Measurements from ENCODE around the gene TJP3.

Gene TJP3

DNA sequence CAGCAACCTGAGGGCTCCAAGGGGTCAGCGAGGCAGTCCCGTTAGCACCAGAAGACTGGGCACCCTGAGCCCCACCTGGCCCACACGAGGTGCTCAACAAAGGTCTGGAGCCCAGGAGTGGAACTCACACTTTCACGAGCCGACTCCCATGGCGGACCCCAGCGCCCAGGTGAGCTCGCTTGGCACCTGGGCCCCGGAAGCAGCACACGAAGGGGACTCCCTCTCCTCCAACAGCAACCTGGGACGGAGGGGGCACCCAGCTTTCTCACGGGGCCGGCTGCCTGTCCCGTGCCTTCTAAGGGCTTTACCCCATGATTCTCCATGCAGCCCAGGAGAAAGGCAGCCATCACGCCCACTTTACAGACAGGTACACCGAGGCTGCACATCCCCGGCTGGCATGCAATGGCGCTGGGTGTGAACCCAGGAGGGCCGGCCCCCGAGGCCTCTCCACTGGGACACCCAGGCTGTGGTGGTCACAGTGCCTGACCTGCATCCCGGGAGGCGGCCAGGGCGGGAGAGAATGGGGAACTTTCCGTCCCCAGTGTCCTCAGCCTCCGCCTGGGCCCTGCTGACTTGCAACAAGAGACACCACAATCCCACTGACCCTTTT, 13.0 kb upstream of the TJP3 start:
- no peak overlapping the region for H3K4me2 ChIP-seq (ENCODE audit: low read length)
- peaks cover 13% of the 10 kb centered on the region for H3K4me1 ChIP-seq (ENCODE audit: control insufficient read depth, low read length)
- TF ChIP-seq, protein P1, sequence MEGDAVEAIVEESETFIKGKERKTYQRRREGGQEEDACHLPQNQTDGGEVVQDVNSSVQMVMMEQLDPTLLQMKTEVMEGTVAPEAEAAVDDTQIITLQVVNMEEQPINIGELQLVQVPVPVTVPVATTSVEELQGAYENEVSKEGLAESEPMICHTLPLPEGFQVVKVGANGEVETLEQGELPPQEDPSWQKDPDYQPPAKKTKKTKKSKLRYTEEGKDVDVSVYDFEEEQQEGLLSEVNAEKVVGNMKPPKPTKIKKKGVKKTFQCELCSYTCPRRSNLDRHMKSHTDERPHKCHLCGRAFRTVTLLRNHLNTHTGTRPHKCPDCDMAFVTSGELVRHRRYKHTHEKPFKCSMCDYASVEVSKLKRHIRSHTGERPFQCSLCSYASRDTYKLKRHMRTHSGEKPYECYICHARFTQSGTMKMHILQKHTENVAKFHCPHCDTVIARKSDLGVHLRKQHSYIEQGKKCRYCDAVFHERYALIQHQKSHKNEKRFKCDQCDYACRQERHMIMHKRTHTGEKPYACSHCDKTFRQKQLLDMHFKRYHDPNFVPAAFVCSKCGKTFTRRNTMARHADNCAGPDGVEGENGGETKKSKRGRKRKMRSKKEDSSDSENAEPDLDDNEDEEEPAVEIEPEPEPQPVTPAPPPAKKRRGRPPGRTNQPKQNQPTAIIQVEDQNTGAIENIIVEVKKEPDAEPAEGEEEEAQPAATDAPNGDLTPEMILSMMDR (IDR thresholded peaks at IDR 0.05; ENCODE audit: low read depth, low read length, poor library complexity, severe bottlenecking), result no peak
- TF ChIP-seq EZH2phosphoT487 (IDR thresholded peaks at IDR 0.05; ENCODE audit: borderline replicate concordance, low read length), result no peak
- no peak overlapping the region for H3K27ac ChIP-seq (ENCODE audit: low read depth, low read length)
- no peaks in the 10 kb centered on the region for H3K27me3 ChIP-seq (ENCODE audit: control insufficient read depth, low read length)
- H3K36me3 ChIP-seq (ENCODE audit: control insufficient read depth, low read length), result no peaks in the 10 kb centered on the region
- H3K9me2 ChIP-seq (replicated peaks; ENCODE audit: control insufficient read depth, low read length), result no peaks in the 10 kb centered on the region
- no peaks in the 10 kb centered on the region for H3K9me3 ChIP-seq (ENCODE audit: control insufficient read depth, insufficient read depth, low read length)
- H3F3A ChIP-seq (ENCODE audit: control insufficient read depth, insufficient read depth), result no peaks in the 10 kb centered on the region
- H4K20me1 ChIP-seq (ENCODE audit: control insufficient read depth, insufficient read depth, low read depth, low read length), result peaks cover 16% of the 10 kb centered on the region
- no peak overlapping the region for H3K4me3 ChIP-seq (ENCODE audit: low read length)
- H3K79me2 ChIP-seq (ENCODE audit: control insufficient read depth, low read length), result peaks cover 29% of the 10 kb centered on the region

DNA sequence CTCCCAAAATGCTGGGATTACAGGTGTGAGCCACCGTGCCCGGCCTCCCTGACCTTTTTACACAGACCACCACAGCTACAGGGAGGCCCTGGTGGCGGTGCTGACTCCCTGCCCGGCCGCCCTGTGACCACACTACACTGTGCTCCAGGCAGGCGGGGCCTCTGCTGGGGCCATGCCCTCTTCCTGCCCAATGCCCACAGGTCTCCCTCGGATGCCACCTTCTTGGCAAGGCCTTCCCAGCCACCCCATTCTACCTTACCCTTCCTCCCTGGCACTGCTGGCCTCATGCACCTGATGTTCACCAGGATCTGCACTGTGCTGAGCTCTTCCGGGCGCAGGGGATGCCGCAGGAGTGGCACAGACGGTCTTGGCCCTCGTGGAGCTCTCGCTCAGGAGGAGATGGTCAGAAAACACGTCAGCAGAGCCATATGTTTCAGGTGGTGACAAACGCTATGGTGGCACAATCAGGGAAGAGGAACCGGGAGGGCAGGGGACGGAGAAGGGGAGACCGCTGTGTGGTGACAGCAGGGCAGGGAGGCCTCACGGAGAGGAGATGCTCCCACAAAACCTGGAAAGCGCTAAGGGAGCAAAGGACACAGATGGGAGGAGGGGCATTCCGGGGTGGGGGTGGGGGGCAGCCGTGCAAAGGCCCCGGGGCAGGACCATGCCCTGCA, 12.1 kb upstream of the TJP3 start:
- no peak for TF ChIP-seq EZH2phosphoT487 (IDR thresholded peaks at IDR 0.05; ENCODE audit: borderline replicate concordance, low read length)
- TF ChIP-seq, protein P1 (IDR thresholded peaks at IDR 0.05; ENCODE audit: low read depth, low read length, poor library complexity, severe bottlenecking), result no peak
- H3K9me3 ChIP-seq (ENCODE audit: control insufficient read depth, insufficient read depth, low read length), result no peaks in the 10 kb centered on the region
- H3K36me3 ChIP-seq (ENCODE audit: control insufficient read depth, low read length), result no peaks in the 10 kb centered on the region
- no peaks in the 10 kb centered on the region for H3K9me2 ChIP-seq (replicated peaks; ENCODE audit: control insufficient read depth, low read length)
- H4K20me1 ChIP-seq (ENCODE audit: control insufficient read depth, insufficient read depth, low read depth, low read length), result peaks cover 16% of the 10 kb centered on the region
- H3K4me3 ChIP-seq (ENCODE audit: low read length), result no peak overlapping the region
- H3F3A ChIP-seq (ENCODE audit: control insufficient read depth, insufficient read depth), result no peaks in the 10 kb centered on the region
- H3K4me2 ChIP-seq (ENCODE audit: low read length), result no peak overlapping the region
- H3K27me3 ChIP-seq (ENCODE audit: control insufficient read depth, low read length), result no peaks in the 10 kb centered on the region
- peaks cover 16% of the 10 kb centered on the region for H3K4me1 ChIP-seq (ENCODE audit: control insufficient read depth, low read length)
- peaks cover 29% of the 10 kb centered on the region for H3K79me2 ChIP-seq (ENCODE audit: control insufficient read depth, low read length)
- H3K27ac ChIP-seq (ENCODE audit: low read depth, low read length), result no peak overlapping the region

DNA sequence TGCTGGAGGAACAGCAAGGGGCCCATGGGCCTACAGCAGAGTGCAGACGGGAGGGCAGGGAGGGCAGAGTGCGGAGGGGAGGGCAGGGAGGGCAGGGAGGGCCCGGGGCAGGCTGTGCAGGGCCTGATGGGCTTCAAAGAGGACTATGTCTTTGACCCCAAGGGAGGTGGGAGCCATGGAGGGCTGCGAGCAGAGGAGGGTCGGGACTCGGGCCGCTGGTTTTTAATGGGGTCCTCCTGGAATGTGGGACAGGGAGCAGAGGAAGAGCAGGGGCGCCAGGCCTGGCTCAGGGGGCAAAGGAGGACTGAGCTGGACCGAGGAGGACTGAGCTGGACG, 11.6 kb upstream of the TJP3 start:
- H3K79me2 ChIP-seq (ENCODE audit: control insufficient read depth, low read length), result peaks cover 29% of the 10 kb centered on the region
- H4K20me1 ChIP-seq (ENCODE audit: control insufficient read depth, insufficient read depth, low read depth, low read length), result peaks cover 16% of the 10 kb centered on the region
- H3K36me3 ChIP-seq (ENCODE audit: control insufficient read depth, low read length), result no peaks in the 10 kb centered on the region
- no peaks in the 10 kb centered on the region for H3F3A ChIP-seq (ENCODE audit: control insufficient read depth, insufficient read depth)
- H3K9me3 ChIP-seq (ENCODE audit: control insufficient read depth, insufficient read depth, low read length), result no peaks in the 10 kb centered on the region
- H3K4me2 ChIP-seq (ENCODE audit: low read length), result no peak overlapping the region
- no peak for TF ChIP-seq EZH2phosphoT487 (IDR thresholded peaks at IDR 0.05; ENCODE audit: borderline replicate concordance, low read length)
- TF ChIP-seq, protein P1 (IDR thresholded peaks at IDR 0.05; ENCODE audit: low read depth, low read length, poor library complexity, severe bottlenecking), result no peak
- H3K27ac ChIP-seq (ENCODE audit: low read depth, low read length), result no peak overlapping the region
- no peaks in the 10 kb centered on the region for H3K9me2 ChIP-seq (replicated peaks; ENCODE audit: control insufficient read depth, low read length)
- H3K4me3 ChIP-seq (ENCODE audit: low read length), result no peak overlapping the region
- no peaks in the 10 kb centered on the region for H3K27me3 ChIP-seq (ENCODE audit: control insufficient read depth, low read length)
- peaks cover 16% of the 10 kb centered on the region for H3K4me1 ChIP-seq (ENCODE audit: control insufficient read depth, low read length)

Measured in DOHH2 (cell line).